A549 (cell line): ENCODE measurements around the gene SV2C. TPM values are rescaled to one million over a fixed set of nuclear protein-coding genes. Genes with fewer than 3 reads are reported as not detected.
A peak's percentile ranks its signal among the peaks of the same experiment; 100 is the strongest.

ENCODE experiments used
- ATAC-seq, 2 experiments: fragments of 200-7000 bp in 1 of 2; fragments of >200 bp in 1 of 2; cut with Nextera tagmentation in 1 of 2; cut with Tn5 transposase in 1 of 2; 3 replicates each; pipeline versions ENCODE4 v1.8.0 to v1.9.1; 2018 to 2020; ENCODE audit warnings: mild to moderate bottlenecking in 1 of 2, moderate library complexity in 1 of 2
- CTCF ChIA-PET: fragments of 300-600 bp; sonication (Branson Sonifier 250); formaldehyde crosslinking; extraction: SDS; loops from one replicate; lab custom pipeline; 2021; ENCODE audit warnings: antibody characterized with exemption, inconsistent platforms; lab: Yijun Ruan, JAX
- POLR2A ChIA-PET: fragments of 350-600 bp; formaldehyde crosslinking; extraction: SDS; loops from one replicate; lab custom pipeline; 2021; ENCODE audit warnings: antibody characterized with exemption, inconsistent platforms; lab: Yijun Ruan, JAX
- DNase-seq, 2 experiments: peaks; one replicate each; pipeline versions ENCODE4 v3.0.0 to v3.0.0-alpha.2; 2011 to 2016; ENCODE audit warnings: low read depth in 1 of 2, low spot score in 1 of 2
- FAIRE-seq: peaks from 2 replicates; lab custom pipeline; 2011; peaks lifted over from hg19 to GRCh38; lab: Jason Lieb, UNC
- H3K27ac ChIP-seq, 2 experiments: fragments of >200 bp; sonication (Bioruptor Twin); formaldehyde crosslinking; 3 replicates each; pipeline ENCODE4 v1.5.1; 2016 to 2017
- H3K4me1 ChIP-seq: fragments of >200 bp; sonication (Bioruptor Twin); formaldehyde crosslinking; 3 replicates; pipeline ENCODE4 v1.6.1; 2016
- H3K4me2 ChIP-seq: fragments of >200 bp; sonication (Bioruptor Twin); formaldehyde crosslinking; 3 replicates; pipeline ENCODE4 v1.6.1; 2016
- H3K4me3 ChIP-seq: fragments of >200 bp; sonication (Bioruptor Twin); formaldehyde crosslinking; 3 replicates; pipeline ENCODE4 v1.5.1; 2016
- H3K9me3 ChIP-seq: fragments of >200 bp; sonication (Bioruptor Twin); formaldehyde crosslinking; 3 replicates; pipeline ENCODE4 v1.6.1; 2016
- CBX8 ChIP-seq: fragments of 200-600 bp; sonication (generic); IDR thresholded peaks from 2 replicates; pipeline ENCODE4 v1.6.1; 2016
- EHMT2 ChIP-seq: fragments of 200-600 bp; sonication (generic); IDR thresholded peaks from 2 replicates; pipeline ENCODE4 v1.6.1; 2016; ENCODE audit warnings: antibody characterized with exemption, low read depth, mild to moderate bottlenecking, moderate library complexity
- EP300 ChIP-seq, 2 experiments: fragments of >200 bp; sonication (Bioruptor Twin); formaldehyde crosslinking; IDR thresholded peaks; 2 replicates in 1 of 2; 3 replicates in 1 of 2; pipeline ENCODE4 v1.6.1; 2016 to 2017
- HOXB5 ChIP-seq: fragments of 250-450 bp; sonication (Bioruptor Pico); IDR thresholded peaks from 2 replicates; pipeline ENCODE4 v1.5.0; 2020; ENCODE audit warnings: mild to moderate bottlenecking, moderate library complexity
- KDM1A ChIP-seq: fragments of 200-600 bp; sonication (generic); IDR thresholded peaks from 2 replicates; pipeline ENCODE4 v1.6.1; 2016; ENCODE audit warnings: low read depth, mild to moderate bottlenecking
- NFE2L2 ChIP-seq: fragments of 150-350 bp; conservative IDR thresholded peaks from 2 replicates; pipeline ENCODE4 v1.6.1; 2014; ENCODE audit warnings: low read length
- ZC3H11A ChIP-seq: fragments of 450-650 bp; IDR thresholded peaks from 2 replicates; pipeline ENCODE4 v1.6.1; 2014; ENCODE audit warnings: antibody characterized with exemption, mild to moderate bottlenecking
- ZFP36 ChIP-seq: fragments of 450-650 bp; IDR thresholded peaks from 2 replicates; pipeline ENCODE4 v1.6.1; 2014; ENCODE audit warnings: borderline replicate concordance; ENCODE audit not compliant: partially characterized antibody
- ZSCAN20 ChIP-seq: fragments of 250-450 bp; sonication (Bioruptor Pico); IDR thresholded peaks from 2 replicates; pipeline ENCODE4 v1.8.0; 2022; ENCODE audit warnings: mild to moderate bottlenecking, moderate library complexity
- WGBS: methylation state at CpG from one replicate; pipeline ENCODE4 v1.1.6; 2017; ENCODE audit errors: missing lambda C conversion rate; 5-methylcytosine and 5-hydroxymethylcytosine counted together
- polyA plus RNA-seq, 4 experiments: library from polyadenylated mRNA; depleted of rRNA in 3 of 4; stranded (reverse); fragments of >200 nt; fragmentation: RNase III in 1 of 4; extraction: RNeasy Plus Mini Kit Qiagen cat#74134 plus additional on column Dnase treatment in 1 of 4; gene quantifications; 2 replicates in 3 of 4; 3 replicates in 1 of 4; pipeline ENCODE4 v1.2.3, GENCODE V29; 2011 to 2017
- TF ChIP-seq, protein P1 (sequence below): fragments of 200-600 bp; sonication (generic); IDR thresholded peaks from 2 replicates; pipeline ENCODE4 v1.6.1; 2016; ENCODE audit warnings: antibody characterized with exemption, mild to moderate bottlenecking, moderate library complexity
- TF ChIP-seq, protein P2 (sequence below): fragments of 150-350 bp; IDR thresholded peaks from 2 replicates; pipeline ENCODE4 v1.6.1; 2014; ENCODE audit warnings: low read depth, mild to moderate bottlenecking, low read length
- TF ChIP-seq, protein P3 (sequence below): fragments of 250-450 bp; sonication (Bioruptor Pico); IDR thresholded peaks from 2 replicates; pipeline ENCODE4 v1.5.0; 2021; ENCODE audit warnings: mild to moderate bottlenecking, moderate library complexity, borderline replicate concordance

Gene SV2C
- polyA plus RNA-seq, 2 of the 4 experiments (the other 2 are of a cell fraction), result not detected

DNA sequence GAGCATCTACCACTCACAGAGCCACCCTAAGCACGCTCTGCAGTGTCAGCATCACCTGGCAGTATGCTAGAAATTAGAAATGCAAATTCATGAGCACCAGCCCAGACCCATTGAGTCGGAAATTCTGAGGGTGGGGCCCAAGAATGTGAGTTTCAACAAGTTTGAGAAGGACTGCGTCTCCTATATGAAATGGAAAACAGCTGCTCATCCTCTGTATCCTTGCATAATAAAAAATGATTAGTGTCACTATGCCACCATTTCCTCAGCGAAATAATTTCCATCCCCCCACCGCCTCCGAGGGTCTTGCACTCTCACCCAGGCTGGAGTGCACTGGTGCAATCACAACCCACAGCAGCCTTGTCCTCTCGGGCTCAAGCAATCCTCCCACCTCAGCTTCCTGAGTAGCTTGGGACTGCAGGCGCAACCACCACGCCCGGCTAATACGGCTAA, 318.6 kb downstream of the SV2C start:
- WGBS, result 74% methylated on average over 11 of the region's 11 CpGs
- H3K9me3 ChIP-seq, result no peaks in the 10 kb centered on the region
- TF ChIP-seq EP300 (IDR thresholded peaks at IDR 0.05) (no peak), EHMT2 (no peak), KDM1A (no peak), ZSCAN20 (no peak), CBX8 (no peak), ZC3H11A (no peak), NFE2L2 (no peak)
- TF ChIP-seq, protein P1, sequence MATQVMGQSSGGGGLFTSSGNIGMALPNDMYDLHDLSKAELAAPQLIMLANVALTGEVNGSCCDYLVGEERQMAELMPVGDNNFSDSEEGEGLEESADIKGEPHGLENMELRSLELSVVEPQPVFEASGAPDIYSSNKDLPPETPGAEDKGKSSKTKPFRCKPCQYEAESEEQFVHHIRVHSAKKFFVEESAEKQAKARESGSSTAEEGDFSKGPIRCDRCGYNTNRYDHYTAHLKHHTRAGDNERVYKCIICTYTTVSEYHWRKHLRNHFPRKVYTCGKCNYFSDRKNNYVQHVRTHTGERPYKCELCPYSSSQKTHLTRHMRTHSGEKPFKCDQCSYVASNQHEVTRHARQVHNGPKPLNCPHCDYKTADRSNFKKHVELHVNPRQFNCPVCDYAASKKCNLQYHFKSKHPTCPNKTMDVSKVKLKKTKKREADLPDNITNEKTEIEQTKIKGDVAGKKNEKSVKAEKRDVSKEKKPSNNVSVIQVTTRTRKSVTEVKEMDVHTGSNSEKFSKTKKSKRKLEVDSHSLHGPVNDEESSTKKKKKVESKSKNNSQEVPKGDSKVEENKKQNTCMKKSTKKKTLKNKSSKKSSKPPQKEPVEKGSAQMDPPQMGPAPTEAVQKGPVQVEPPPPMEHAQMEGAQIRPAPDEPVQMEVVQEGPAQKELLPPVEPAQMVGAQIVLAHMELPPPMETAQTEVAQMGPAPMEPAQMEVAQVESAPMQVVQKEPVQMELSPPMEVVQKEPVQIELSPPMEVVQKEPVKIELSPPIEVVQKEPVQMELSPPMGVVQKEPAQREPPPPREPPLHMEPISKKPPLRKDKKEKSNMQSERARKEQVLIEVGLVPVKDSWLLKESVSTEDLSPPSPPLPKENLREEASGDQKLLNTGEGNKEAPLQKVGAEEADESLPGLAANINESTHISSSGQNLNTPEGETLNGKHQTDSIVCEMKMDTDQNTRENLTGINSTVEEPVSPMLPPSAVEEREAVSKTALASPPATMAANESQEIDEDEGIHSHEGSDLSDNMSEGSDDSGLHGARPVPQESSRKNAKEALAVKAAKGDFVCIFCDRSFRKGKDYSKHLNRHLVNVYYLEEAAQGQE, result no peak
- TF ChIP-seq, protein P2, sequence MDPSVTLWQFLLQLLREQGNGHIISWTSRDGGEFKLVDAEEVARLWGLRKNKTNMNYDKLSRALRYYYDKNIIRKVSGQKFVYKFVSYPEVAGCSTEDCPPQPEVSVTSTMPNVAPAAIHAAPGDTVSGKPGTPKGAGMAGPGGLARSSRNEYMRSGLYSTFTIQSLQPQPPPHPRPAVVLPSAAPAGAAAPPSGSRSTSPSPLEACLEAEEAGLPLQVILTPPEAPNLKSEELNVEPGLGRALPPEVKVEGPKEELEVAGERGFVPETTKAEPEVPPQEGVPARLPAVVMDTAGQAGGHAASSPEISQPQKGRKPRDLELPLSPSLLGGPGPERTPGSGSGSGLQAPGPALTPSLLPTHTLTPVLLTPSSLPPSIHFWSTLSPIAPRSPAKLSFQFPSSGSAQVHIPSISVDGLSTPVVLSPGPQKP, result no peak
- TF ChIP-seq, protein P3, sequence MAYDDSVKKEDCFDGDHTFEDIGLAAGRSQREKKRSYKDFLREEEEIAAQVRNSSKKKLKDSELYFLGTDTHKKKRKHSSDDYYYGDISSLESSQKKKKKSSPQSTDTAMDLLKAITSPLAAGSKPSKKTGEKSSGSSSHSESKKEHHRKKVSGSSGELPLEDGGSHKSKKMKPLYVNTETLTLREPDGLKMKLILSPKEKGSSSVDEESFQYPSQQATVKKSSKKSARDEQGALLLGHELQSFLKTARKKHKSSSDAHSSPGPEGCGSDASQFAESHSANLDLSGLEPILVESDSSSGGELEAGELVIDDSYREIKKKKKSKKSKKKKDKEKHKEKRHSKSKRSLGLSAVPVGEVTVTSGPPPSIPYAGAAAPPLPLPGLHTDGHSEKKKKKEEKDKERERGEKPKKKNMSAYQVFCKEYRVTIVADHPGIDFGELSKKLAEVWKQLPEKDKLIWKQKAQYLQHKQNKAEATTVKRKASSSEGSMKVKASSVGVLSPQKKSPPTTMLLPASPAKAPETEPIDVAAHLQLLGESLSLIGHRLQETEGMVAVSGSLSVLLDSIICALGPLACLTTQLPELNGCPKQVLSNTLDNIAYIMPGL, result no peak
- TF ChIP-seq, all 56 proteins: peak for 0
- ATAC-seq (no peak), DNase-seq (no peak), FAIRE-seq (no peak)
- Histone ChIP-seq H3K4me2 (peak overlapping the region; percentile 90), H3K27ac (peak overlapping the region in 1 of 2 experiments; percentile 86; a peak in 3 of 6 replicates), H3K4me1 (peaks cover 10% of the 10 kb centered on the region; the same call in 2 of the 3 replicates), H3K4me3 (peak overlapping the region; percentile 70)
- ChIA-PET POLR2A (no interaction called here), CTCF (interaction anchor here (0.7 to 6.3 kb wide), 8 partner anchors 13 to 181 kb away, joined by 3 to 54 read pairs (median 7); no protein-coding TSS in a partner anchor)

DNA sequence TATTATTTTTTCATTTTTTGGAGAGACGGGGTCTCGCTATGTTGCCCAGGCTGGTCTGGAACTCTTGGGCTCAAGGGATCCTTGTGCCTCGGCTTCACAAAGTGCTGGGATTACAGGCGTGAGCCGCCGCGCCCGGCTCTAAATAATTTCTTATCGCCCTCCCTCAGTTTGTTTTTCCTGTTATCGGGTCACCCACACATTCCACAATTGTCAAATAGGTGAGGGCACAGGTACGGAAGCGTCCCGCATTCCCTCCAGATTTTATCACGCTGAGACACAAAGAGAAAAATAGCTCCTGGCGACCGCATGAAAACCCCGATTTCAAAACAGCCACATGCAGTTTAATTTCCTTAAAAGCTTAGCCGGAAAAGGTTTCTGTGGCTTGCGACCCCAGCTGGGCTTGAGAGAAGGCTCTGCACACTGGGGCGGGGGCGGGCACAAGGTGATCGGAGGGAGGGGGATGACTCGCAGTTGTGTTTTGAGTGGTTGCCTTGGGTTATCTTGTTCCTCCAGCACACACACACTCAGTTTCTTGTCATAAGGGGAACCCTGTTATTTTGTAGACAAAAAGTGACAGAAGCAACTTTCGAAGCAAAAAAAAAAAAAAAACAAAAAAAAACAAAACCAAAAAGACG, 319.2 kb downstream of the SV2C start:
- Histone ChIP-seq H3K4me1 (peaks cover 10% of the 10 kb centered on the region; the same call in 2 of the 3 replicates), H3K27ac (peak overlapping the region; percentile 71 to 86), H3K9me3 (no peaks in the 10 kb centered on the region), H3K4me2 (peak overlapping the region; percentile 90), H3K4me3 (peak overlapping the region; percentile 70)
- CTCF ChIA-PET, result interaction anchor here (0.6 to 6.3 kb wide), 27 partner anchors 8 to 521 kb away, joined by 3 to 54 read pairs (median 5); no protein-coding TSS in a partner anchor
- ATAC-seq (peak in 1 of 2 experiments; percentile 39; a peak in 3 of 6 replicates), FAIRE-seq (no peak), DNase-seq (peak; percentile 21 to 46)
- POLR2A ChIA-PET, result no interaction called here
- 8% methylated on average over 23 of the region's 25 CpGs for WGBS
- TF ChIP-seq ZFP36, result no peak
- no peak for TF ChIP-seq HOXB5
